Measurements from ENCODE around the gene TLE2.

DNA sequence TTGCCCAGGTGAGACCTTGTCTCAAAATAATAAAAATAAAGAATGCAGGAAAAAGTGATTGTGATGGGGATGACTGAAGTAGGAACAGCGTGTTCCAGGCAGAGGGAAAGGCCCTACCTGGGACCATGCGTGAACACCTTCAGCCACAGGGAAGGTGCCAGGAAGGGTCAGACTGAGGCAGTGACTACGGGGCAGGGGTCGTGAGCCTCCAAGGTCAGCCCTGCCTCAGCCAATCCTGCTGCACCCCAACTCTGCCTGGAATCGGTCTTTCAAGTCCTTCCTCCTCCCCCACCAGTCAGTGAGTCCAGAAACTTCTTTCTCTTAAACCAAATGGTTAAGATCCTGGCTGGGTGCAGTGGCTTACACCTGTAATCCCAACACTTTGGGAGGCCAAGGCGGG lies 16.1 kb upstream of the TLE2 start:
- TF ChIP-seq, protein P1, sequence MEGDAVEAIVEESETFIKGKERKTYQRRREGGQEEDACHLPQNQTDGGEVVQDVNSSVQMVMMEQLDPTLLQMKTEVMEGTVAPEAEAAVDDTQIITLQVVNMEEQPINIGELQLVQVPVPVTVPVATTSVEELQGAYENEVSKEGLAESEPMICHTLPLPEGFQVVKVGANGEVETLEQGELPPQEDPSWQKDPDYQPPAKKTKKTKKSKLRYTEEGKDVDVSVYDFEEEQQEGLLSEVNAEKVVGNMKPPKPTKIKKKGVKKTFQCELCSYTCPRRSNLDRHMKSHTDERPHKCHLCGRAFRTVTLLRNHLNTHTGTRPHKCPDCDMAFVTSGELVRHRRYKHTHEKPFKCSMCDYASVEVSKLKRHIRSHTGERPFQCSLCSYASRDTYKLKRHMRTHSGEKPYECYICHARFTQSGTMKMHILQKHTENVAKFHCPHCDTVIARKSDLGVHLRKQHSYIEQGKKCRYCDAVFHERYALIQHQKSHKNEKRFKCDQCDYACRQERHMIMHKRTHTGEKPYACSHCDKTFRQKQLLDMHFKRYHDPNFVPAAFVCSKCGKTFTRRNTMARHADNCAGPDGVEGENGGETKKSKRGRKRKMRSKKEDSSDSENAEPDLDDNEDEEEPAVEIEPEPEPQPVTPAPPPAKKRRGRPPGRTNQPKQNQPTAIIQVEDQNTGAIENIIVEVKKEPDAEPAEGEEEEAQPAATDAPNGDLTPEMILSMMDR (IDR thresholded peaks at IDR 0.05): no peak
- no peak for TF ChIP-seq POLR2A (IDR thresholded peaks at IDR 0.05)
